Subcutaneous adipose tissue (tissue), 4 donors: ENCODE data around the gene LRRC8D. TPM values are rescaled to one million over a fixed set of nuclear protein-coding genes. Genes with fewer than 3 reads are reported as not detected.

Source experiments
- total RNA-seq, 4 donors: library from RNA; depleted of rRNA; stranded (reverse); fragments of >200 nt; gene quantifications; one replicate each; pipeline ENCODE4 v1.1.0, GENCODE V29; 2016
- TF ChIP-seq, protein P1 (sequence below): fragments of 450-650 bp; IDR thresholded peaks from one replicate; pipeline ENCODE4 v1.5.1; 2016; ENCODE audit warnings: low read depth, mild to moderate bottlenecking, control low read depth, antibody characterized with exemption, moderate library complexity

LRRC8D gene
- total RNA-seq, 4 donors from 2014 or later: 7.5 to 12.4 (median 9.2) TPM

DNA sequence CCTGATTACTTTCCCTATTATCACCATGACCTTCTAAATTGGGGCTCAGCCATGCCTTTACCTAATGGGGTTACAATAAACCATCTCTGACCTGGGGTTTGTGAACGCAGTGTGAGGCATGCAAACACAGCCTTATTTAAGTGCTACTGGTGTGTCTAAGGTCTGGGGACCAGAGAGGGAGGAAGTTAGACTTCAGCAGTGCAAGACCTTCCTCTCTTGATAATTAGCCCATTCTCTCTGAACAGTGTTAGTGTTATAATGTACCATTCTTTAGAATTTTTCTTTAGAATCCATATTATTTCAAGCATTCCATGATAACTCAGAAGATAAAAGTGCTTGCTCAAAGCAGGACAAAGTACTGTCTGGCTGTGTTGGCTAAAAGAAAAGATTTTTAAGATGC lies 10.5 kb upstream of the LRRC8D start:
- TF ChIP-seq, protein P1, sequence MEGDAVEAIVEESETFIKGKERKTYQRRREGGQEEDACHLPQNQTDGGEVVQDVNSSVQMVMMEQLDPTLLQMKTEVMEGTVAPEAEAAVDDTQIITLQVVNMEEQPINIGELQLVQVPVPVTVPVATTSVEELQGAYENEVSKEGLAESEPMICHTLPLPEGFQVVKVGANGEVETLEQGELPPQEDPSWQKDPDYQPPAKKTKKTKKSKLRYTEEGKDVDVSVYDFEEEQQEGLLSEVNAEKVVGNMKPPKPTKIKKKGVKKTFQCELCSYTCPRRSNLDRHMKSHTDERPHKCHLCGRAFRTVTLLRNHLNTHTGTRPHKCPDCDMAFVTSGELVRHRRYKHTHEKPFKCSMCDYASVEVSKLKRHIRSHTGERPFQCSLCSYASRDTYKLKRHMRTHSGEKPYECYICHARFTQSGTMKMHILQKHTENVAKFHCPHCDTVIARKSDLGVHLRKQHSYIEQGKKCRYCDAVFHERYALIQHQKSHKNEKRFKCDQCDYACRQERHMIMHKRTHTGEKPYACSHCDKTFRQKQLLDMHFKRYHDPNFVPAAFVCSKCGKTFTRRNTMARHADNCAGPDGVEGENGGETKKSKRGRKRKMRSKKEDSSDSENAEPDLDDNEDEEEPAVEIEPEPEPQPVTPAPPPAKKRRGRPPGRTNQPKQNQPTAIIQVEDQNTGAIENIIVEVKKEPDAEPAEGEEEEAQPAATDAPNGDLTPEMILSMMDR: no peak

DNA sequence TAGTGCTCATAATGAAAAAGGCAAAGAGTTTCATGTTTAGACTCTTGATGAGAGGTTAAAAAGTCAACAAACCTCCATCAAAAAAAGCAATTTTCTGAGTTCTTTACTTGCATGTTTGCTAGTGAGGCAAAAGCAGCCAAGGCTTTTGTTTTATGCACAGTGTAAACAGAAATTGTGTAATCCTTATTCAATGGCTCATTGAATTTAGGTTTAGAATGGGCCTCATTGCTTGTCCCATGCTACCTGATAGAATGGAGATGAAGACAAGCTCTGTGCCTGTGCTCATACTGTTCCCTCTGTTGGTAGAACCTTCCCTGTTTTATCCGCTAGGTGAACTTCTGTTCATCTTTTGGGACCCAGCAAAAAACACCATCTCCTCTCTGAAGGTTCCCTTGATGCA lies 10.0 kb upstream of the LRRC8D start:
- TF ChIP-seq, protein P1: no peak

DNA sequence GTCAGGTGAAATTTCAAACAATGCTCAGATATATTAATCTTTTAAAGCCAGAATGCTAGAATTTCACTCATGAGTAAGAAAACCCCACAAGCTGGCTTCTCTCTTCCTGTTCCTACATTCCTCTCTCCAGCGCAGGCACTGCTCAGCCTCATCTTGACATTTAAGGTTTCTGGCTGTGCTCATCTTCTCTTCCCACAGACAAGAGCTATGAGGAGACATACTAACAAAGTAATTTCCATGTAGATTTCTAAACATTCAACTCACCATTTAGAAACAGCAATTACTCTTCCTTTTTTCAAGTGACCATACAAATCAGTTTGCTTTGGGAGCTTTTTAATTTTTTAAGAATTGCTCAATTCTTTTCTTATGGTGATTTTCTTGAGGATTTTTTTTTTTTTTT lies 7.8 kb upstream of the LRRC8D start:
- TF ChIP-seq, protein P1: no peak

DNA sequence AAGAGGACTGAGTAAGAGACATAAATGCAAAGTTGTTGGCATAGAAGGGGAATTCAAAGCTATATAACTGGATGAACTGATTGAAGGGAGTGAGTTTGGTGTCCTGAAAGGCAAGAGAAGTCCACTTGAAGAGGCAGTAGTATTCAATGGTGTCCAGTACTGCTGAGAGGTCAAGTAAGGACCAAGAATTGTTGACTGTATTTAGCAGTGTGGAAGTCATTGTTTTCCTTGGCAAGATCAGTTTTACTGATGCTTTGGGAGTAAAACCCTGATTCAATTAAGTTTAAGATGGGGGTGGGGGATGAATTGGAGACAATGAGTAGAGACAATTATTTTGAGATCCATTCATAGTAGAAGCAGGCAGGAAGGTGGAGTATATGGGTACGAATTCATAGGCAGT lies 5.8 kb upstream of the LRRC8D start:
- TF ChIP-seq, protein P1: no peak

DNA sequence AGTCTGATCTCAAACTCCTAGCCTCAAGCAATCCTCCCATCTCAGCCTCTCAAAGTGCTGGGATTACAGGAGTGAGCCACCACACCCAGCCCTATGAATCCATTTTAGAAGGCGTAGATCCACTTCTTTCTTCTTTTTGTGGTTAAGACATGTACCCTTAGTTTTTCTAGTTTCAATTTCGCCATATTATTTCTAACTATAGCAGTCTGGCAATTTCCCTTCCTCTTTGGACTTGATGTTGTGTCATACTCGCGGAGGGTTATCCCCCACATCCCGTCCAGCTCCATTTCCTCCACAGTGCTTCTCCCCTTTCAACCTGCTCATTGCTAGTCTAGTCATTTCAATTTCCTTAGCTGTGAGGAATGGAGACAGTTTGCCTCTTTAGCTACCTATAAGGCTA lies 5.2 kb upstream of the LRRC8D start:
- TF ChIP-seq, protein P1: no peak

DNA sequence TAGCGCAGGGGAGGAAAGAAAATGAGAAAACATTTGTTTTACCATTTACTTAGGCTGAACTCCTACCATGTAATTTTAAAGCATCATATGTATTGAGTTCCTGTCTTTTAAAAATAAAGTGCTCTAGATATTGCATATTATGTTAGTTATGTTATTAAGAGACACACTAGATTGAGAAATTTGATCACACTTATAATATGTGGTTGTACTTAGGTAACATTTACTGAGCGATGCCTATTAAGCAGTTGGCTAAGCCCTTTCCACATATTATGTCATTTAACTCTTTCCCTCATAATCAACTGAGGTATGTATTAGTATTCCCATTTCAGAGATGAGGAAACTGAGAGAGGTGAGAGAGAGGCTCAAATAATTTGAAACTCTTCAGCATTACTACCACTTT lies 4.5 kb upstream of the LRRC8D start:
- TF ChIP-seq, protein P1: no peak

DNA sequence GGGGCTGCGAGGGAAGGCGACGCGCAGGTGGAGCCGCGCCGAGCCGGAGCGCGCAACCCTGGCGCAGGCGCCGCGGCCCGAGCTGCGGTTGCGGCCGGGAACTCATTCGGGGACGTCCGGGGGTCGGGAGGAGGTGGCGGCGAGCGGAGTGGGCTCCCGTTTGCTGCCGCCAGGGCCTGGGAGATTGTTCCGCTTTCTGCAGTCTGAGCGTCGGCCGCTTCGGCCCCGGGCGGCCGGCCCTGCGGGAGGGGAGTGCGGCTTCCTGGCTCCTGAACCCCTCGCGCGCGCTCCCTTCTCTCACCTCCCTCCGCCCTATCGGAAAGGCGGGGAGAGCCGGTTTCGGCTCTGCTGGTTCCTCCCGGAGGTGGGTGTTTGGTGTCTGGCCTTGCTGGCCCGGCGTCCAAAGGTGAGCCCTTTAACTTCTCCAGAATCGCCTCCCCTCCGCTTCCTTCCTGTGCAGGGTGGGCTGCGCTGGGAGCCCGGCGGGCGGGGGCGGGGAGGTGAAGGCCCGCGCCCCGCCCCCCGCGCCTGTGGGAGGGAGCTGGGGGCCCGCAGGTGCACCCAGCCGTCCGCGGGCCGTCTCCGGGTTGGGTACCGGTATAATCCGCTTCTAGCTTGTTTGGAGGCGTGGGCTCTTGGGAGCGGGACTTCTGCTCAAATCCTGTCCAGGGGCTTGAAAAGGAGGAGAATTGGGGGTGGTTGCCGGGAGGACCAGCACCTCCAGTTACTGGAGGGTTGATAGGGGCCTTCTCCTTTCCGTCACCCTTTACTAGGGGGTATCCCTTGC lies 683 bp downstream of the LRRC8D start:
- TF ChIP-seq, protein P1: no peak
